OCI-LY1 (cell line): ENCODE results near the gene LAIR2.

ENCODE experiments used
- H2AFZ ChIP-seq: fragments of 200-600 bp; sonication (generic), shearing (Covaris generic); 2 replicates; pipeline ENCODE4 v1.6.0; 2014; ENCODE audit warnings: antibody characterized with exemption, mild to moderate bottlenecking, low read length
- H3F3A ChIP-seq: fragments of 200-600 bp; sonication (generic), shearing (Covaris generic); 2 replicates; pipeline ENCODE4 v1.6.0; 2014; ENCODE audit warnings: mild to moderate bottlenecking, antibody characterized with exemption, low read length, moderate library complexity; ENCODE audit not compliant: insufficient read depth
- H3K27ac ChIP-seq: fragments of 200-600 bp; sonication (generic); 2 replicates; pipeline ENCODE4 v1.5.1; 2014; ENCODE audit warnings: low read length, mixed run types, mild to moderate bottlenecking, low read depth; ENCODE audit not compliant: poor library complexity, severe bottlenecking
- H3K27me3 ChIP-seq: fragments of 200-600 bp; sonication (generic); 2 replicates; pipeline ENCODE4 v1.6.0; 2014; ENCODE audit warnings: antibody characterized with exemption, mild to moderate bottlenecking, low read length, moderate library complexity; ENCODE audit not compliant: insufficient read depth
- H3K36me3 ChIP-seq: fragments of 200-600 bp; sonication (generic); 2 replicates; pipeline ENCODE4 v1.6.1; 2014; ENCODE audit warnings: mild to moderate bottlenecking, antibody characterized with exemption, low read length, moderate library complexity, mixed read lengths; ENCODE audit not compliant: insufficient read depth
- H3K4me1 ChIP-seq: fragments of 200-600 bp; sonication (generic); 2 replicates; pipeline ENCODE4 v1.5.1; 2014; ENCODE audit warnings: mild to moderate bottlenecking, low read length, moderate library complexity; ENCODE audit not compliant: insufficient read depth, severe bottlenecking
- H3K4me2 ChIP-seq: fragments of 200-600 bp; sonication (generic), shearing (Covaris generic); 2 replicates; pipeline ENCODE4 v1.6.1; 2014; ENCODE audit warnings: low read length
- H3K4me3 ChIP-seq: fragments of 200-600 bp; sonication (generic); 2 replicates; pipeline ENCODE4 v1.5.1; 2014; ENCODE audit warnings: low read length, low read depth, mild to moderate bottlenecking, mixed read lengths; ENCODE audit not compliant: poor library complexity, severe bottlenecking
- H3K79me2 ChIP-seq: fragments of 200-600 bp; shearing (Covaris generic); 2 replicates; pipeline ENCODE4 v1.6.1; 2016; ENCODE audit warnings: mixed run types, low read length, mixed read lengths; ENCODE audit not compliant: insufficient read depth
- H3K9ac ChIP-seq: fragments of 200-600 bp; sonication (generic), shearing (Covaris generic); 2 replicates; pipeline ENCODE4 v1.6.1; 2014; ENCODE audit warnings: mild to moderate bottlenecking, low read length, mixed read lengths
- H3K9me2 ChIP-seq: fragments of 200-600 bp; sonication (generic), shearing (Covaris generic); 2 replicates; pipeline ENCODE4 v1.6.1; 2014; ENCODE audit warnings: low read depth, mild to moderate bottlenecking, low read length, mixed read lengths
- H3K9me3 ChIP-seq: fragments of 200-600 bp; shearing (Covaris generic); 2 replicates; pipeline ENCODE4 v1.6.1; 2014; ENCODE audit warnings: low read length, mixed read lengths
- H4K20me1 ChIP-seq: fragments of 200-600 bp; sonication (generic), shearing (Covaris generic); 2 replicates; pipeline ENCODE4 v1.6.0; 2016; ENCODE audit warnings: mild to moderate bottlenecking, low read length; ENCODE audit not compliant: insufficient read depth
- CTCF ChIP-seq: fragments of 200-600 bp; sonication (generic), shearing (Covaris generic); IDR thresholded peaks from 2 replicates; pipeline ENCODE4 v1.5.1; 2017; ENCODE audit warnings: mild to moderate bottlenecking, antibody characterized with exemption, low read length, moderate library complexity, mixed read lengths
- EZH2 ChIP-seq: fragments of 200-600 bp; sonication (generic), shearing (Covaris generic); IDR thresholded peaks from 2 replicates; pipeline ENCODE4 v1.8.0; 2017; ENCODE audit warnings: borderline replicate concordance, mixed run types, mild to moderate bottlenecking, antibody characterized with exemption, low read length, moderate library complexity, mixed read lengths

The LAIR2 gene

GRCh38 chr19:54455786-54456422 is 46.7 kb upstream of the LAIR2 start:
- Histone ChIP-seq H2AFZ (no peak overlapping the region), H3K9me2 (no peaks in the 10 kb centered on the region), H3K9ac (no peak overlapping the region), H3K4me1 (peaks cover 7% of the 10 kb centered on the region), H3F3A (no peaks in the 10 kb centered on the region), H3K27ac (no peak overlapping the region), H3K9me3 (no peaks in the 10 kb centered on the region), H3K4me3 (no peak overlapping the region), H3K27me3 (no peaks in the 10 kb centered on the region), H3K79me2 (peaks cover 12% of the 10 kb centered on the region), H4K20me1 (no peaks in the 10 kb centered on the region), H3K4me2 (no peak overlapping the region), H3K36me3 (peaks cover 95% of the 10 kb centered on the region)
- TF ChIP-seq EZH2, result no peak
- no peak for TF ChIP-seq CTCF

DNA sequence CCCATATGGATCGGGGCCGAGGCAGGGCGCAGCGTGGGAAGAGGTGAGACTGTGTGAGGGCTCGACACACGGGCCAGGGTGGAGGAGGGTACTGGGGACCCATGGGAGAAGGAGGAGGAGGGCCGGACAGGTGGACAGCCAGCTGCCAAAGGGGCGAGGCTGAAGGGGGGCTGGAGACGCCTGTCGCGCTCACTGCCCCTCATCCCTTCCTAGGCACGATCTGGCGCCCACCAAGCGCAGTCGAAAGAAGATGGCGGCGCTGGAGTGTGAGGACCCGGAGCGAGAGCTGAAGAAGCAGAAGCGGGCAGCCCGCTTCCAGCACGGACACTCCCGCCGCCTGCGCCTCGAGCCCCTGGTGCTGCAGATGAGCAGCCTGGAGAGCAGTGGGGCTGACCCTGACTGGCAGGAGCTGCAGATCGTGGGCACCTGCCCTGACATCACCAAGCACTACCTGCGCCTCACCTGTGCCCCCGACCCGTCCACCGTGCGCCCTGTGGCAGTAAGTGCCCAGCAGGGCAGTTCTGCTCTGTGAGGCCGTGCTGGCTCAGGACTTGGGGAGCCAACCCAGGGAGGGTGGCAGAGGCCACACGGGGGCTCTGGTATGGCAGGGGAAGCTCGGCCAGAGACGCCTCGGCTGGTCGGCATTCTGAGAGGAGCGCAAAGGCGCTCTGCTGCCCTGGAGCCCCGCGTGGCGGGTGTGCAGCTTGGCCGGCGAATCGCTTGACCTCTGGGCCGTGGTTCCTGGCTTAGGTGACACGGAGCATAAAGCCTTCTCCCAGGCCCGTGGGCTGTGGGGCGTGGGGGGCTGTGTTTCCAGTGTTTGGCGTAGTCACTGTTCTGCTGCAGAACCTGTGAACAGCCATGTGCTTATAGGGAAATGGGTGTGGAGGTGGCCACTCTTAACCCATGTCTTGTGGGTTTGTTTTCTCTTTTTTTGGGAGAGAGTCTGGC is 45.9 kb upstream of the LAIR2 start:
- Histone ChIP-seq H3K9me2 (no peaks in the 10 kb centered on the region), H3K9ac (no peak overlapping the region), H3K27ac (no peak overlapping the region), H2AFZ (no peak overlapping the region), H3K36me3 (peaks cover 93% of the 10 kb centered on the region), H3K4me2 (no peak overlapping the region), H3K79me2 (0 out of 2 replicates have a peak, but pooled peaks cover 4% of the 10 kb centered on the region), H4K20me1 (no peaks in the 10 kb centered on the region), H3K9me3 (no peaks in the 10 kb centered on the region), H3F3A (0 out of 2 replicates have a peak, but pooled peaks cover under 1% of the 10 kb centered on the region), H3K4me3 (no peak overlapping the region), H3K27me3 (no peaks in the 10 kb centered on the region), H3K4me1 (no peaks in the 10 kb centered on the region)
- TF ChIP-seq EZH2, result no peak
- no peak for TF ChIP-seq CTCF

DNA sequence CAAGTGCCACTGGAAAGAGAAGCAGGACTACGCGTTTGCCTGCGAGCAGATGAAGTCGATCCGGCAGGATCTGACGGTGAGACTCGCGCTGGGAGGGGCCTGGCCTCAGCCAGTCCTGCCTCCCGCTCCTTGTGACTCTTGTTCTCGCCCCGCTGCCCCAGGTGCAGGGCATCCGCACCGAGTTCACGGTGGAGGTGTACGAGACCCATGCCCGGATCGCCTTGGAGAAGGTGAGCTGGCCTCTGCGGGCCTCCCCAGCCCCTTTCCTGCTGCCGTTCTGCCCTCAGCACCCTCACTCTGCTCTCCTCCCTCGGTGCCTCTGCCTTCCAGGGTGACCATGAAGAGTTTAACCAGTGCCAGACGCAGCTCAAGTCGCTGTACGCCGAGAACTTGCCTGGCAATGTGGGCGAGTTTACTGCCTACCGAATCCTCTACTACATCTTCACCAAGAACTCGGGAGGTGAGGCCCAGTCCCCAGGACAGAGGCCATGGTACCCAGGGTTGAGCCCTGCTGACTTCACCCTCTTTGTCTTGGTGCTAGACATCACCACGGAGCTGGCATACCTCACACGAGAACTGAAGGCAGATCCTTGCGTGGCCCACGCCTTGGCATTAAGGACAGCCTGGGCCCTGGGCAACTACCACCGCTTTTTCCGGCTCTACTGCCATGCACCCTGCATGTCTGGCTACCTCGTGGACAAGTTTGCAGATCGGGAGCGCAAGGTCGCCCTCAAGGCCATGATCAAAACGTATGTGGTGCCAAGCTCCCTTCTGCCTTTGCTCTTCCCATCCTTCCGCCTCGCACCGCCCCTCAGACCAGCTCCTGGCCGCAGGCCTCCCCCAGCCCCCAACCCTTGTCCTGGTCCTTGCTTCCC is 44.6 kb upstream of the LAIR2 start:
- Histone ChIP-seq H3K4me2 (no peak overlapping the region), H3K4me3 (no peak overlapping the region), H3F3A (peaks cover 3% of the 10 kb centered on the region; the same call in 1 of the 2 replicates), H3K27me3 (no peaks in the 10 kb centered on the region), H3K36me3 (peaks cover 91% of the 10 kb centered on the region), H3K9me3 (no peaks in the 10 kb centered on the region), H3K9ac (no peak overlapping the region), H3K27ac (no peak overlapping the region), H3K79me2 (no peaks in the 10 kb centered on the region), H2AFZ (no peak overlapping the region), H3K4me1 (peaks cover 13% of the 10 kb centered on the region), H3K9me2 (no peaks in the 10 kb centered on the region), H4K20me1 (no peaks in the 10 kb centered on the region)
- TF ChIP-seq CTCF (no peak), EZH2 (no peak)
